Mesodermal cell (in vitro differentiated cells): ENCODE data around the gene COL4A1.

Experiments used
- H3K27ac ChIP-seq: 2 replicates; pipeline ENCODE4 v1.7.0; 2013; ENCODE audit warnings: mild to moderate bottlenecking, low read depth, low read length, moderate library complexity; ENCODE audit not compliant: severe bottlenecking
- H3K36me3 ChIP-seq: 2 replicates; pipeline ENCODE4 v1.7.1; 2013; ENCODE audit warnings: mild to moderate bottlenecking, low read length, moderate library complexity; ENCODE audit not compliant: control insufficient read depth, insufficient read depth
- H3K4me1 ChIP-seq: one replicate; pipeline ENCODE4 v1.7.1; 2013; ENCODE audit warnings: mild to moderate bottlenecking, low read length; ENCODE audit not compliant: insufficient read depth, control insufficient read depth, poor library complexity, severe bottlenecking
- H3K4me3 ChIP-seq: 2 replicates; pipeline ENCODE4 v1.7.0; 2013; ENCODE audit warnings: low read length, control low read depth, mild to moderate bottlenecking; ENCODE audit not compliant: insufficient read depth, poor library complexity, severe bottlenecking; ENCODE audit errors: extremely low read depth
- H3K9me3 ChIP-seq: 2 replicates; pipeline ENCODE4 v1.7.1; 2013; ENCODE audit warnings: mild to moderate bottlenecking, low read length, moderate library complexity; ENCODE audit not compliant: control insufficient read depth
- WGBS, 2 experiments: methylation state at CpG; one replicate each; pipeline ENCODE4 v1.1.5; 2013; ENCODE audit warnings: missing lambda C conversion rate in 2 of 2; ENCODE audit not compliant: insufficient coverage in 2 of 2; 5-methylcytosine and 5-hydroxymethylcytosine counted together

COL4A1 gene

DNA sequence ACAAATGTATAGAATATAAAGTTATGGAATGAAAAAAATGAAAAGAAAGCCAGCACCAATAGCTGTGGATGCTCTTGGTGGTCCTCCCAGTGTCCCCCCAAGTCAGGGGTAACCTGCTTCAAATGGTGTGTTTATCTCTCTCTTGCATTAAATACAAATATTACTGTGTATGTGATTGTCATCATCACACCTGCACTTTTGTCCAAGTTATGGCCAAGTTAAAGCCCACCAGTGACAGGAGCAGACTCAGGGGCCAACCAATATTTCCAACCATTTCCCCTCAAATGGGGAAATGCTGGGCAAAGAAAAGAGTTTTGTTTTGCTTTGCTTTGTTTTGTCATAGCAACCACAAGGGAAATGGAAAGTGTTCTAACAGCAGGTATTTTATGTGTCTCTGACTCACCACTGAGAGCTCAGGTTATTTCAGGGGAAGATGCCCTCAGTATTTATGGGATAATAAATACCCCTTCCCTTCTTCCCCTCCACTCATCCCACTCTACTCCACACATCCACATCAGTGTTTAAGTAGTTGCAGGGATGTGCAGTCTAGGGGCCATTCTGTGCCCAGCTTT, 133.6 kb downstream of the COL4A1 start:
- H3K4me3 ChIP-seq: no peak overlapping the region
- peaks cover 4% of the 10 kb centered on the region for H3K4me1 ChIP-seq
- no peak overlapping the region for H3K27ac ChIP-seq
- H3K36me3 ChIP-seq: peaks cover 98% of the 10 kb centered on the region
- H3K9me3 ChIP-seq: no peaks in the 10 kb centered on the region

DNA sequence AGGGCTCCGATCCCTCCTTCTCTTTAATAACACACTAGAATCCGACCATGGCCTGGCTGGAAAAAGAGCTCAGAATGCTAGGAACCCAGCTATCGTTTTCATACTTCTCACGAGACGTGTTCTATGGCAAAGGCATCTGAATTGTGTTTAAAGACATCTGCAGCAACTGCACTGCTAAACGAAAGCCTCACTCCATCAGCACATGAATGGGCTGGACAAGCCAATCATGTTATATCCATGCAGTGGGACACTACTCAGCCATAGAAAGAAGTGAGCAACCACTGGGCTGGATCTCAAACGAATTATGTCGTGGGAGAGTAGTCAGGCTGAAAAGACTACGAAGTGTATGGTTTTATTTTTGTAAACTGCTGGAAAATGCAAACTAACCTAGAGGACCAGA, 136.1 kb downstream of the COL4A1 start:
- H3K27ac ChIP-seq: no peak overlapping the region
- WGBS, 2 experiments: 84 to 87% methylated on average over 9 of the region's 9 CpGs
- peaks cover 99% of the 10 kb centered on the region for H3K36me3 ChIP-seq
- peaks cover 4% of the 10 kb centered on the region for H3K4me1 ChIP-seq
- H3K9me3 ChIP-seq: no peaks in the 10 kb centered on the region
- H3K4me3 ChIP-seq: no peak overlapping the region

DNA sequence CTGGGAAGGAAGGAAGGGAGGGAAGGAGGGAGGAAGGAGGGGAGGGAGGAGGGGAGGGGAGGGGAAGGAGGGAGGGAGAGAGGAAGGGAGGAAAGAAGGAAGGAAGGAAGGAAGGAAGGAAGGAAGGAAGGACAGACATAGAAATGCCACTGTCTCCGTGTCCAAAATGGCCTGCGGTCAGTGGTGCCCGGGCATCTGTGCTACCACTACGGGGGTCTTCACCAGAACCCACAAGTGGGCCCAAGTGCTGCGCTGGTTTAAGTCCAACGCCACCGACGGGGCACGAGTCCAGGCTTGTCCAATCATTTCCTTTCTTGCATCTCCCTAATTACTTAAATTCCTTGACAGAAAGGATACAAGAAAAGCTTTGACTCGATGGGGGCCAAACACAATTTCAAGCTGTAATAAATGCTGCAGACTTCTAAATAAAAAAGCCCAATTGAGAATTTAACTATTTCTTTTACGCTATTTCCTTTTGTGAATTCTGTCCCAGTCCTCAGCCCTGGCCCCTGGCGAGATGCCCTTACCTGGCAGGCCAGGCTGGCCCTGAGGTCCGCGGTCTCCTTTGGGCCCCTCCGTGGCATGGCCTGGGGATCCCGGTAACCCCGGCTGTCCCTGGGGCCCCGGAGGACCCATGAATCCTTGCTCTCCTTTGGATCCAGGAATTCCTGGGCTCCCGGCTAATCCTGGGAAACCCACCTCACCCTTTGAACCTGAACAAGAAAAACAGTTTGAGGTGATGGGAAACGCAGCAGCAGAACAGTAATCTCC, 136.8 kb downstream of the COL4A1 start:
- H3K36me3 ChIP-seq: peaks cover 99% of the 10 kb centered on the region
- H3K4me1 ChIP-seq: peaks cover 4% of the 10 kb centered on the region
- no peak overlapping the region for H3K4me3 ChIP-seq
- H3K9me3 ChIP-seq: no peaks in the 10 kb centered on the region
- no peak overlapping the region for H3K27ac ChIP-seq
- WGBS, 2 experiments: 95 to 98% methylated on average over 17 to 18 of the region's 20 CpGs

DNA sequence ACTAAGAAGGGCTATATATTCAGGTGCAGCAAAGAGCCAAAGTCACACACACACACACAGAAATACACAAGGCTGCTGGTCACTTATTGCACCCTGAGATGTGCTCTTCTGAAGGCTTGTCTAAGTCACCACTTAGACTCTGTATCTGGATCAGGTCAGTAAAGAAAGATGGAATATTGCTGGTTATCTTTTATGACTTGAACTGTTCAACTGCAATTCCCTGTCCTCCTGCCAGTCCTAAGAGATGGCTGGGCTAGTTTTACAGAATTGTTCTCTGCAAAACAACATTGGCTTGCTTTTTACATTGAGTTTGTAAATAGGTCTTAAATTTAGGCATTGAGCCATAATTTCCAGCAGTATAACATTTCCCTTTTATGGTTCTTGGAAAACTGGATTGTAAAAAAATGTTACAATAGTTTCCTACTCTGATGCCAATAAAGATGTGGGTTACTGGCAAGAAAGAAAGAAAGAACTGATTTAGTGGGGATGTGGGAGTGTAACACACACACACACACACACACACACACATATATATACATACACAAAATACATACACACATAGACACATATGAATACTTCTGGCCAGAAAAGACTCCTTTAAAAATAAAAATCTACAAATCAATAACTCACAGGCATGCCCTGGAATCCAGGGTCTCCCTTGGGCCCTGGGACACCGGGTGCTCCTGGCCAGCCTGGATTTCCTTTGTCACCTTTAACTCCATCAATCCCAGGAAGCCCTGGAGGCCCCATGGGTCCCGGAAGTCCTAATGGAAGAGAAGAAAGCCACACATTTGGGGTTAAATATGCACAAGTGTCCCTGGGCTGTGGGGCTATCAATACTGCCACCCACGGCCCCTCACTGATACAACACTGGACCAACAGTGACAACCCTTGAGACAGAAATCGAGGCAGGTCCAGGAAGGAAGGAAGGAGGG, 137.7 kb downstream of the COL4A1 start:
- H3K9me3 ChIP-seq: no peaks in the 10 kb centered on the region
- peaks cover 99% of the 10 kb centered on the region for H3K36me3 ChIP-seq
- WGBS, 2 experiments: 94% methylated on average over 2 of the region's 4 CpGs; no CpG with 5 or more reads in 1 of the 2 experiments
- H3K4me1 ChIP-seq: peaks cover 4% of the 10 kb centered on the region
- no peak overlapping the region for H3K27ac ChIP-seq
- no peak overlapping the region for H3K4me3 ChIP-seq

DNA sequence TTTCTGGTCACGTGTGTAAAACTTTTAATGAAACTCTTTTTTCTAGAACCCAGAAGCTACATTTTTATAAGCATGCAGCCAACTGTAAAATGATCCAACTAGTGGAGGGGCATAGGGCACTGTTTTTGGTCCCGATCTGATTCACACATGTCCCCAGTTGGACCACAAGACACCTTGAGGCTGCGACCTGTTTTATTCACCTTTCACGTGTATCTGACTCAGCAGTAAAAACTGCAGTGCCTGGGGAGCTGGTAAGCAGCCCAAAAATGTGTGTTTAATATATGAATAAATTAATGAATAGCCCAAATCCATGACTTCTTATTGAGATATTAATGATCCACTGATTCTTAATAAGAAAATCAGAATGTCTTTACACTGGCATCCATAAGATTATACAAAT, 140.4 kb downstream of the COL4A1 start:
- Histone ChIP-seq H3K4me3 (no peak overlapping the region), H3K27ac (no peak overlapping the region), H3K9me3 (no peaks in the 10 kb centered on the region), H3K36me3 (peaks cover 99% of the 10 kb centered on the region), H3K4me1 (no peaks in the 10 kb centered on the region)
- 90 to 100% methylated on average over 2 to 3 of the region's 4 CpGs for WGBS, 2 experiments

DNA sequence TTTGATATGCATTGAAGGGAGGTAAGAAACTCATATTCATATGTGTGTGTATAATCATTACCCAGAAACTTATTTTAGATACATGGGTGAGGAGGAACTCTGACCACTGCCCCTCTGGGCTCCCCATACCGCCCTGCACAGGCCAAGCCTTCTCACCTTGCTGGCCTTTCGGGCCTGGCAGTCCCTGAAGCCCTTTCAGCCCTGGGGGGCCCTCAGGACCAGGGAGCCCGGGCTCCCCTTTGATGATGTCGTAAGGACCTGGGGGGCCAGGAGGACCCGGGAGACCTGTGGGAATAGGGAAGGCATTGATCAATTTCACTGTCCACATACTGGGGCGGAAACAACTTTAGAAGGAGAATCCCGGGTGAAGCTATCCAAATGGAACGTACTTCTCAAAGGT, 142.3 kb downstream of the COL4A1 start:
- Histone ChIP-seq H3K4me3 (no peak overlapping the region), H3K36me3 (peaks cover 98% of the 10 kb centered on the region), H3K27ac (no peak overlapping the region), H3K9me3 (no peaks in the 10 kb centered on the region), H3K4me1 (no peaks in the 10 kb centered on the region)
- WGBS, 2 experiments: 100% methylated on average over 5 to 8 of the region's 8 CpGs

DNA sequence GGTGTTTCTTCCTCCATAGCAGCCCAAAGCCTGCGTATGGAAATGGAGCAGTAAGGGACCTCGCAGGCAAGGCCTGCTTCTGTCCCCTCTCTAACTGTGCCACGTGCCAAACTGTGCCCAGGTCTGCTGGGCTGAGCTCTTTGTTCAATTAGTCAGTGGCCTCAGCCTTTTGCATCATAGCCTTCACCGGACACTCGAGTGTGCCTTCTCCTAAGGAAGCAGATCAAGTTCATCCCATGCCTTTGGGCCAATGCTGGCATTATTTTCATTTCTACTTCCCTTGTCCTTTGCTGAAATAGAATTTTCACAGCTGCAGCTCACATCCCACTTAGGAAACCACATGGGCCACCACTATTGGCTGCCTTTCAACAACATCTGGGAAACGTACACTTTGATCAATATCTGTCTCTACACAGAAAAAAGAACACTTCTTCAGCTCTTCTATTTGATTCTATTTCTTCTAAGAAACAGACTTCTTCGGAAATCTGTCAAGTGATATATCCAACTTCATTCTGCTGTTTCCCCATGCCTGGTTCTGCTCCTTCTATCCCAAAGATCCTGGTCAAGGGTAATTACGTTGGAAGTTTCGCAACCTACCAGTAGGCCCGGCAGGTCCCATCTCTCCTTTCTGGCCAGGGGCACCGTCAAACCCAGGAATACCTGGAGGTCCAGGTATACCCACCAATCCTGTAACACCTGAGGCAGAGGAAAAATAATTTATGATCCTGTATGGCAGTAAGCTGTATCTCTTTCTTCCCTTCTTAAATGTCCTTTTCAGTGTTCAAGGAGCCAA, 143.9 kb downstream of the COL4A1 start:
- Histone ChIP-seq H3K9me3 (no peaks in the 10 kb centered on the region), H3K4me3 (no peak overlapping the region), H3K27ac (no peak overlapping the region), H3K4me1 (no peaks in the 10 kb centered on the region), H3K36me3 (peaks cover 98% of the 10 kb centered on the region)
- 86 to 88% methylated on average over 10 to 11 of the region's 11 CpGs for WGBS, 2 experiments

DNA sequence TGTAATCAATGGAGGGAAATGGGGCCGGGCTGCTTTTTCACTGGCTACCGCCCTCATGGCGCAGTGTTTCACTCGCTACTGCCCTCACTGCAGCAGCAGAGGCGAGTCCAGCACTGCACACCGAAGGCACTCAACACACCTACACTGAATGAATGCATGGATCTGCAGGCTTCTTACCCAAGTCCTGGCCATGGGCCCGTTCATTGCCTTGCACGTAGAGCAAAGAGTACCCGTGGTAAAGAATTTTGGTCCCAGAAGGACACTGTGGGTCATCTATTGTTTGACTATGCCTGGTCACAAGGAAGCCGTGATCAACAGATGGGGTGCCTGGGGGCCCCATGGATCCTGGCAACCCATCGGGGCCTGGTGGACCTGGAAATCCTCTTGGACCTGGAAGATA, 144.9 kb downstream of the COL4A1 start:
- 98 to 100% methylated on average over 9 to 10 of the region's 11 CpGs for WGBS, 2 experiments
- H3K36me3 ChIP-seq: peaks cover 98% of the 10 kb centered on the region
- no peaks in the 10 kb centered on the region for H3K9me3 ChIP-seq
- no peak overlapping the region for H3K27ac ChIP-seq
- H3K4me1 ChIP-seq: no peaks in the 10 kb centered on the region
- H3K4me3 ChIP-seq: no peak overlapping the region

DNA sequence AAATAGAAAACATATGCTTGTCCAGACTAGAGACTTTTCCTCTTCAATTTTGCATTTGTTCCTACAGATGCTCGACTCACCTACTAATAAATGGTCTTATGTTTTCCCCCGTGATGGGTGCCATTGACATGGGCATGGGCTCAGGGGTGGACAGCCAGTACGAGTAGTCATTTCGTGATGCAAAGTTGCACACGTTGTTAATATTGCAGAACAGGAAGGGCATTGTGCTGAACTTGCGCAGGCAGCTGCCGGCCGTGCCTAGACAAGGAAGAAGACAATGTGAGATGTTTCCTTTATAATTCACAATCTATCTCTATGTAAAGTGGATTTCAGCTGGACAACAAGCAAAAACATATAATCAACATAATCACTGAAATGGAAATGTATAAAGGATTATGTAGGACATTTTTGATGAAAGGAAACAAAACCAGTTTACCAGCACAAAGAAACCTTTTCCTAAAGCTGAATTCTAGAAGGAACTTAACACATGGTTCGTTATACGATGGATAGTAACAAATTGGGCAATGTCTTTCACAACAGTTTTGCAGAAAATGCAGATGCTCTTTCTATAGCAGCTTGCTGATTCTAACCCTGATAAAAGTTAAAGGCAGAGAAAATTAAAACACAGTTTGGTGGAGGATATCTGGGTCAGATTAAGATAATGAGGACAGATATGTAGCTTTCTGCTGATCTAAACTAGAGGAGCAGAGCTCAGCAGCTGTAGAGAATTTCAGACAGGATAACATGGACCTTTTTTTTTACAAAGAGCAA, 145.7 kb downstream of the COL4A1 start:
- Histone ChIP-seq H3K27ac (no peak overlapping the region), H3K36me3 (peaks cover 98% of the 10 kb centered on the region), H3K9me3 (no peaks in the 10 kb centered on the region), H3K4me1 (no peaks in the 10 kb centered on the region), H3K4me3 (no peak overlapping the region)
- 87 to 96% methylated on average over 6 to 10 of the region's 10 CpGs for WGBS, 2 experiments

DNA sequence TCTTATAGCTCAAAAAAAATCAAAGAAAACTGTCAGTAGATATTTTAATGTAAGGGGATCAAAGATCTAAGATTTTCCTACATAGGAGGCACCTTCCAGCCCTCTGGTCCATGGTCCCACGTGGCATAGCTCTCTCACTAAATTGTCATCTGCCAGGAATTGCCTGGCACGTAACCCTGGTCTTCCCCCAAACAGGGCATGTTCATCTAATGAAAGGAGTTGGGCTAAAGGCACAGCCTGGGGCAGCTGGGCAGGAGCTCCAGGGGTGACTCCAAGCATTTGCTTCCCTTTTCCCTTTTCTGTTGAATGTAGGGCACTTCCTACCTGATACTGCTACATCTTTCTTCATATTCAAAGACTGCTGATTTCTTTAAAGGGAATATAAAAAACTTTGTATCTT, 148.7 kb downstream of the COL4A1 start:
- Histone ChIP-seq H3K36me3 (peaks cover 96% of the 10 kb centered on the region), H3K9me3 (no peaks in the 10 kb centered on the region), H3K4me3 (no peak overlapping the region), H3K27ac (no peak overlapping the region), H3K4me1 (no peaks in the 10 kb centered on the region)
- WGBS, 2 experiments: 90 to 92% methylated on average over 2 of the region's 2 CpGs
